NCI-H524 treated with DMSO at 0.1 percent for 48 hours (cell line): ENCODE results near the gene ZNF785.
"Not testable (repeated sequence)": the region's sequence is repeated elsewhere in the genome, so short reads cannot be mapped to it uniquely, and the experiment has no call there.

Experiments used
- DNase-seq: peaks from one replicate; lab custom pipeline; 2025; lab: John Stamatoyannopoulos, UW

The ZNF785 gene

DNA sequence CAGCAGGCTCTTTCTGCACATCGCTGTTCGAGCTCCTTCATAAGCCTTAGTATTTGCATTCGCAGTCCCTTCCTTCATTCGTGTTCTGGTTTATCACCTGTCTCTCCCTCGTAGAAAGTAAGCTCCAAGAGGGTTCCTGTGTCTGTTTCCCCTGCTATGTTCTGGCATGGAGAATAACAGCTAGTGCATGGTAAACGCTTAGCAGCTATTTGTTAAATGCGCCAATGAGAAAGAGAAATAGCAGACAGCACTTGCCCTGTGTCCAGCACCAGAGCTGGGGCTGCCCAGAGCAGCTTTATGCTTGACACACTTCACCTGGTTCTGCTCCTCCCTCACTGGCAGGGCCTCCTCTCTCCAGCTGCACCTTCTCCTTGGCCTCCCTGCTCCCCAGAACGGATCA lies 19.5 kb downstream of the ZNF785 start:
- DNase-seq = no peak

DNA sequence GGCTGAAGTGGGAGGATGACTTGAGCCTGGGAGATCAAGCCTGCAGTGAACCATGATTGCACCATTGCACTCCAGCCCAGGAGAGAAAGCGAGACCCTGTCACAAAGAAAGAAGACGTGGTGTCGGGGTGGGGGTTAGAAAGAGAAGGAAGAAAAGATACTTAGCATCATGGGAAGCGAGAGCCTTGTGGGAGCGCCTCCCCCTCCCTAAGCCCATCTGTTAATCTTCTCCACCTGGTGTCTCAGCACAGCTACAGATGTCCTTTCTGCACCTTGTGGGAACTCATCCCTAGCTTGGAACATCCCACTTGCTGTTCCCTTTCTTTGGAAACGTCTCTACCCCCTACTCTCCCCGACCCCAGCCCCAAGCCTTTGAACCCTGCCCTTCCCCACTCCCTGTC lies 20.0 kb downstream of the ZNF785 start:
- peak; percentile 41 for DNase-seq

- DNase-seq = no peak
These were observed 23.5 kb downstream of the ZNF785 start for GRCh38 chr16:30562021-30562420.

DNA sequence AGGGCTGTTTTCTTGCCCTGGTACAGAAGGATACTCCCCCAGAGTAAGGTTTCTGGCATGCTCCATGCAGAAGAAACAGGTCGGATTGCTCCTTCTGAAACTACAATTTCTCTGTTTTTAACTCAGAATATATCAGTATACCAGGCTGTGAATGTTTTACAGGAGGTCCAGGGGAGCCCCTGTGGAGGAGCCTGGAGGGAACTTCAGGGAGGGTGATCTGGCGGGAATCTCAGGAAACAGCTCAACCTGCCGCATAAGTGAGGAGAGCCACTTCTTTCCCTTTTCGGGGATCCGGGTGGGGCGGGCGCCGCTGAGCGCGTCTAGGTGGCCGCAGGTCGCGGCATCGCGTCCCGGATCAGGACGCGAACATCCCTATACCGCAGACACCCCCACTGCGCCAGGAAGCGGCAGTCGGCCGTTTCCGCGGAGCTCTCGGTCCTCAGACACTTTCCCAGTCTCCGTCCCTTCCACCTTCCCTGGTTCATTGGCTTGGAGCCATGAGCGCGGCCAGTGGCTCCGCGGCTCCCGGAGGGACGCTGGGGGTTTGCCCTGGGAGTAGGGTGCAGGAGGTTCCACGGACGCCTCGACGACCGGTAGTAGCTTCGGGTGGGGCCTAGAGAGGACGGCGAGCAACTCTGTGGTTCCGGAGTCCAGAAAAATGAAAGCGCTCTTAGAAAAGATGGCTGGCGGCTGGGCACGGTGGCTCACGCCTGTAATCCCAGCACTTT lies 24.2 kb downstream of the ZNF785 start:
- DNase-seq = no peak

DNA sequence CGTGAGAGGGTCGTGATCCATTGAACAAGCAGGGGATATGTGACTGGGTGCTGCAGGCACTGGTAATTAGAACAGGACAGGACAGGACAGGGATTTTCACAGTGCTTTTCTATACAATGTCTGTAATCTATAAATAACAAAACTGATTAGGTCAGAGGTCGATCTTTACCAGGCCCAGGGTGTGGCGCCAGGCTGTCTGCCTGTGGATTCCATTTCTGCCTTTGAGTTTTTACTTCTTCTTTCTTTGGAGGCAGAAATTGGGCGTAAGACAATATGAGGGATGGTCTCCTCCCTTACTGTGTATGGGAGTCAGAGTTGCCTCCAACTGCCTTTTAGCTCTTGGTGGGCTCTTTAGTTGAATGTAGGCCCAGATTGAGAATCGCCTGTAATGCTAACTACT lies 25.8 kb downstream of the ZNF785 start:
- DNase-seq = no peak

DNA sequence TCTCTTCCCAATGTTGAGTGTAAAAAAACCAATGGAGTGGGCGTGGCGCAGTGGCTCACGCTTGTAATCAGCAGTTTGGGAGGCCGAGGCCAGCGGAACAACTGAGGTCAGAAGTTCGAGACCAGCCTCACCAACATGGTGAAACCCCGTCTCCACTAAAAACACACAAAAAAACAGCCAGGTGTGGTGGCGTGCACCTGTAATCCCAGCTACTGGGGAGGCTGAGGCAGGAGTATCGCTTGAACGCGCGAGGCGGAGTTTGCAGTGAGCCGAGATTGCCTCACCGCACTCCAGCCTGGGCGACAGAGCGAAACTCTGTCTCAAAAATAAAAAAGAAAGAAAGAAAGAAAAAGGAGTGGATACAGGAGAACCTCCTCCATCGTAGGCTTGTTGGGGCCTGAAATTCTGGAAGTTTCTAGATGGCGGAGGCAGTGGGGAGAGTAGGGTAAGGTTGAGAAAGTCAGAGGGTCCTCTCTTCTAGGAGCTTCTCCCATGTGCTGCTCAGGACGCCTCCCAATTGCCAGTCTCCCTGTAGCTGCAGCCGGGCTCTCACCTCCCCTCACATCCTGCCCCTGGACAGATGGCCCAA lies 26.6 kb downstream of the ZNF785 start:
- no peak for DNase-seq

- peak; percentile 89 for DNase-seq
These were observed 27.3 kb downstream of the ZNF785 start, which contains the start of gene ZNF764 for GRCh38 chr16:30557957-30558788. TSS of gene ZNF764 (minus strand) at chr16:30558374. CDS start at chr16:30558182, 192 bp downstream.

DNA sequence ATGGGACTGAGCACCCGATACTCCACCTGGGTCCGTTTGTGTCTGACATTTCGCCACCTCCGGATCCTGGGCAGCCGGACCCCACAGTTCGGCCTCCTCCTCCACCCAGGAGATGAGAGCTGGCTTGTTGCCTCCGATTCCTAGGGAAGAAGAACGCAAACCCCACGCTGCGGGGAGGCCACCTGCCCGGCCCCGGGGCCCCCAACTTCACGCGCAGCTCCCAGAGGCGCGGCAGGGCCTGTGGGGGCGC lies 27.9 kb downstream of the ZNF785 start:
- no peak for DNase-seq

DNA sequence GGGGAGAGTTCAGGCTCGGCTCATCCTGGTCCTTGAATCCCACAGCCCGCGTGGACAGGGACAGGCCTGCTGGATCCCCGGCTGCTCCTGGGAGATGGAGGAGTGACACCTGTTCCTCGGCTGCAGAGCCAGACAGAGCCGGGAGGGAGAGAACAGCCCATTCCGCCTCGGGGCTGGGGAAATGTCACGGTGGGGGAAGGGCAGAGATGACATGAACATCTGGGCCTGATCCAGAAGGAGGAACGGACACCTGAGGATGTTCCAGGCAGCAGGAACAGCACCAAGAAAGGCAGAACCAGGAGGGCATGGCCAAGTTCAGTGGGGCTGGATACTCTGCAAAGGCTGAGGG lies 29.4 kb downstream of the ZNF785 start:
- no peak for DNase-seq

GRCh38 chr16:30555315-30556124 lies 30.0 kb downstream of the ZNF785 start:
- DNase-seq = no peak

GRCh38 chr16:30554557-30555314 lies 30.8 kb downstream of the ZNF785 start:
- DNase-seq = no peak

GRCh38 chr16:30553393-30553899 lies 32.1 kb downstream of the ZNF785 start:
- no peak for DNase-seq

DNA sequence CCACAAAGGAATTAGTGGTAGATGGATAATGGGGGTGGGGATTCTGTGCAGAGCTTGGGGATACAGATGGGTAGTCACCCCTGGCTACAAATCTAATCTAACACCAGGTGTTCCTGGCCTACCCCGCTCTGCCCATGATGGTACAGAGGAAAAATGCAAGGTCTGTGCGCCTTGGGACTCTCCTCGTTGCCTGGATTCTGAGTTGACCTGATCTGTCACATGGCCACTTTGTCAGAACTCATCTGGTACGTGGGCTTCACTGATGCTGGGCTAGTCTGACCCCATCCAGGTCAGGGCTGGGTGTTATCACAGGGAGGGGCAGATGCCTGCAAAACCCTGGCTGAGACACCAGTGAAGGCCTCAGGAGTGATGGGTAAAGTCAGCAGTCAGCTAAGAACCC lies 32.5 kb downstream of the ZNF785 start:
- no peak for DNase-seq

- DNase-seq = no peak
These were observed 33.7 kb downstream of the ZNF785 start for GRCh38 chr16:30551781-30552180.

- no peak for DNase-seq
These were observed 36.9 kb downstream of the ZNF785 start for GRCh38 chr16:30548416-30549253.

GRCh38 chr16:30546115-30546514 lies 39.4 kb downstream of the ZNF785 start:
- no peak for DNase-seq

- no peak for DNase-seq
These were observed 42.4 kb downstream of the ZNF785 start for GRCh38 chr16:30543067-30543466.

- DNase-seq = no peak
These were observed 43.8 kb downstream of the ZNF785 start for GRCh38 chr16:30541502-30542329.

- not testable (repeated sequence) for DNase-seq
These were observed 44.5 kb downstream of the ZNF785 start for GRCh38 chr16:30540916-30541464.
